Measurements from ENCODE around the gene GRPEL2.

The GRPEL2 gene

GRCh38 chr5:149382517-149383220 is 37.4 kb downstream of the GRPEL2 start:
- no peak for TF ChIP-seq CTCF (IDR thresholded peaks at IDR 0.05; ENCODE audit: low read depth, low read length)
- no peak for TF ChIP-seq EZH2phosphoT487 (IDR thresholded peaks at IDR 0.05; ENCODE audit: low read depth)
- Histone ChIP-seq H3K27me3 (ENCODE audit: low read depth, low read length) (no peaks in the 10 kb centered on the region), H3K27ac (ENCODE audit: low read length) (no peak overlapping the region), H3K9ac (ENCODE audit: low read length) (no peak overlapping the region), H3K4me1 (ENCODE audit: low read length) (no peaks in the 10 kb centered on the region), H3K4me2 (ENCODE audit: low read length) (no peak overlapping the region), H3K4me3 (ENCODE audit: low read length) (no peak overlapping the region), H3K36me3 (replicated peaks; ENCODE audit: low read depth, low read length) (no peaks in the 10 kb centered on the region), H3K9me3 (ENCODE audit: insufficient read depth, low read length) (no peaks in the 10 kb centered on the region), H2AFZ (ENCODE audit: low read depth, low read length) (no peak overlapping the region), H4K20me1 (ENCODE audit: insufficient read depth, low read length) (no peaks in the 10 kb centered on the region), H3K79me2 (ENCODE audit: low read length) (no peaks in the 10 kb centered on the region)

GRCh38 chr5:149383399-149383798 is 38.1 kb downstream of the GRPEL2 start:
- Histone ChIP-seq H3K27me3 (ENCODE audit: low read depth, low read length) (no peaks in the 10 kb centered on the region), H3K79me2 (ENCODE audit: low read length) (no peaks in the 10 kb centered on the region), H3K9me3 (ENCODE audit: insufficient read depth, low read length) (no peaks in the 10 kb centered on the region), H3K36me3 (replicated peaks; ENCODE audit: low read depth, low read length) (no peaks in the 10 kb centered on the region), H4K20me1 (ENCODE audit: insufficient read depth, low read length) (no peaks in the 10 kb centered on the region), H3K4me3 (ENCODE audit: low read length) (no peak overlapping the region), H3K4me1 (ENCODE audit: low read length) (no peaks in the 10 kb centered on the region), H2AFZ (ENCODE audit: low read depth, low read length) (no peak overlapping the region), H3K4me2 (ENCODE audit: low read length) (no peak overlapping the region), H3K9ac (ENCODE audit: low read length) (no peak overlapping the region), H3K27ac (ENCODE audit: low read length) (no peak overlapping the region)
- no peak for TF ChIP-seq CTCF (IDR thresholded peaks at IDR 0.05; ENCODE audit: low read depth, low read length)
- TF ChIP-seq EZH2phosphoT487 (IDR thresholded peaks at IDR 0.05; ENCODE audit: low read depth) = no peak

- H3K4me2 ChIP-seq (ENCODE audit: low read length) = no peak overlapping the region
- H3K4me1 ChIP-seq (ENCODE audit: low read length) = no peaks in the 10 kb centered on the region
- H3K27ac ChIP-seq (ENCODE audit: low read length) = no peak overlapping the region
- H3K36me3 ChIP-seq (replicated peaks; ENCODE audit: low read depth, low read length) = no peaks in the 10 kb centered on the region
- TF ChIP-seq EZH2phosphoT487 (IDR thresholded peaks at IDR 0.05; ENCODE audit: low read depth) (no peak), CTCF (IDR thresholded peaks at IDR 0.05; ENCODE audit: low read depth, low read length) (no peak)
- no peaks in the 10 kb centered on the region for H3K9me3 ChIP-seq (ENCODE audit: insufficient read depth, low read length)
- no peak overlapping the region for H2AFZ ChIP-seq (ENCODE audit: low read depth, low read length)
- no peaks in the 10 kb centered on the region for H3K27me3 ChIP-seq (ENCODE audit: low read depth, low read length)
- no peaks in the 10 kb centered on the region for H3K79me2 ChIP-seq (ENCODE audit: low read length)
- H3K9ac ChIP-seq (ENCODE audit: low read length) = no peak overlapping the region
- H3K4me3 ChIP-seq (ENCODE audit: low read length) = no peak overlapping the region
- H4K20me1 ChIP-seq (ENCODE audit: insufficient read depth, low read length) = no peaks in the 10 kb centered on the region
These were observed 40.9 kb downstream of the GRPEL2 start for GRCh38 chr5:149386166-149386565.

GRCh38 chr5:149387081-149387631 is 41.9 kb downstream of the GRPEL2 start:
- Histone ChIP-seq H3K9me3 (ENCODE audit: insufficient read depth, low read length) (no peaks in the 10 kb centered on the region), H3K9ac (ENCODE audit: low read length) (no peak overlapping the region), H3K4me1 (ENCODE audit: low read length) (no peaks in the 10 kb centered on the region), H2AFZ (ENCODE audit: low read depth, low read length) (no peak overlapping the region), H3K4me3 (ENCODE audit: low read length) (no peak overlapping the region), H3K36me3 (replicated peaks; ENCODE audit: low read depth, low read length) (no peaks in the 10 kb centered on the region), H3K27ac (ENCODE audit: low read length) (no peak overlapping the region), H4K20me1 (ENCODE audit: insufficient read depth, low read length) (no peaks in the 10 kb centered on the region), H3K79me2 (ENCODE audit: low read length) (no peaks in the 10 kb centered on the region), H3K27me3 (ENCODE audit: low read depth, low read length) (no peaks in the 10 kb centered on the region), H3K4me2 (ENCODE audit: low read length) (no peak overlapping the region)
- no peak for TF ChIP-seq CTCF (IDR thresholded peaks at IDR 0.05; ENCODE audit: low read depth, low read length)
- TF ChIP-seq EZH2phosphoT487 (IDR thresholded peaks at IDR 0.05; ENCODE audit: low read depth) = no peak

Data from OCI-LY3 (cell line).